NB4 (cell line): Measurements from ENCODE around the gene CCDC172.

Experiments used
- DNase-seq: peaks from one replicate; pipeline ENCODE4 v3.0.0; 2010; ENCODE audit warnings: low read depth
- H3K4me3 ChIP-seq: one replicate; pipeline ENCODE4 v1.5.1; 2011; ENCODE audit warnings: mild to moderate bottlenecking, low read depth, low read length, moderate library complexity
- CTCF ChIP-seq: IDR thresholded peaks from one replicate; pipeline ENCODE4 v1.5.1; 2012; ENCODE audit warnings: low read depth, low read length
- MYC ChIP-seq: IDR thresholded peaks from 2 replicates; pipeline ENCODE4 v1.6.1; 2011; ENCODE audit warnings: low read depth, low read length
- POLR2A ChIP-seq: IDR thresholded peaks from 2 replicates; pipeline ENCODE4 v1.6.1; 2011; ENCODE audit warnings: mild to moderate bottlenecking; ENCODE audit not compliant: insufficient read length; ENCODE audit errors: extremely low read depth
- TF ChIP-seq, protein P1 (sequence below): IDR thresholded peaks from 2 replicates; pipeline ENCODE4 v1.6.1; 2011; ENCODE audit warnings: low read depth, low read length

The CCDC172 gene

GRCh38 chr10:116418389-116418788 lies 94.1 kb downstream of the CCDC172 start:
- DNase-seq: no peak
- TF ChIP-seq POLR2A (no peak), CTCF (no peak), MYC (no peak)
- TF ChIP-seq, protein P1, sequence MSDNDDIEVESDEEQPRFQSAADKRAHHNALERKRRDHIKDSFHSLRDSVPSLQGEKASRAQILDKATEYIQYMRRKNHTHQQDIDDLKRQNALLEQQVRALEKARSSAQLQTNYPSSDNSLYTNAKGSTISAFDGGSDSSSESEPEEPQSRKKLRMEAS: no peak
- no peak overlapping the region for H3K4me3 ChIP-seq

- no peak overlapping the region for H3K4me3 ChIP-seq
- DNase-seq: no peak
- TF ChIP-seq, protein P1: no peak
- no peak for TF ChIP-seq MYC
- no peak for TF ChIP-seq CTCF
- TF ChIP-seq POLR2A: no peak
These were observed 97.6 kb downstream of the CCDC172 start for GRCh38 chr10:116421815-116422214.

GRCh38 chr10:116427671-116428070 lies 103.4 kb downstream of the CCDC172 start, which contains the start of gene PNLIPRP3:
TSS of gene PNLIPRP3 (plus strand) at chr10:116427847. CDS start at chr10:116428013, 166 bp downstream.
- no peak within 1 kb of the TSS for H3K4me3 ChIP-seq
- DNase-seq: no peak
- TF ChIP-seq POLR2A (no peak), MYC (no peak), CTCF (no peak)
- TF ChIP-seq, protein P1: no peak

GRCh38 chr10:116429288-116429977 lies 105.2 kb downstream of the CCDC172 start:
- TF ChIP-seq POLR2A: no peak
- no peak overlapping the region for H3K4me3 ChIP-seq
- no peak for DNase-seq
